Measurements from ENCODE around the gene THOP1. TPM values are rescaled to one million over a fixed set of nuclear protein-coding genes. Genes with fewer than 3 reads are reported as not detected.

Gene THOP1
- total RNA-seq, 1 donor from 2014 or later, result 101 TPM

DNA sequence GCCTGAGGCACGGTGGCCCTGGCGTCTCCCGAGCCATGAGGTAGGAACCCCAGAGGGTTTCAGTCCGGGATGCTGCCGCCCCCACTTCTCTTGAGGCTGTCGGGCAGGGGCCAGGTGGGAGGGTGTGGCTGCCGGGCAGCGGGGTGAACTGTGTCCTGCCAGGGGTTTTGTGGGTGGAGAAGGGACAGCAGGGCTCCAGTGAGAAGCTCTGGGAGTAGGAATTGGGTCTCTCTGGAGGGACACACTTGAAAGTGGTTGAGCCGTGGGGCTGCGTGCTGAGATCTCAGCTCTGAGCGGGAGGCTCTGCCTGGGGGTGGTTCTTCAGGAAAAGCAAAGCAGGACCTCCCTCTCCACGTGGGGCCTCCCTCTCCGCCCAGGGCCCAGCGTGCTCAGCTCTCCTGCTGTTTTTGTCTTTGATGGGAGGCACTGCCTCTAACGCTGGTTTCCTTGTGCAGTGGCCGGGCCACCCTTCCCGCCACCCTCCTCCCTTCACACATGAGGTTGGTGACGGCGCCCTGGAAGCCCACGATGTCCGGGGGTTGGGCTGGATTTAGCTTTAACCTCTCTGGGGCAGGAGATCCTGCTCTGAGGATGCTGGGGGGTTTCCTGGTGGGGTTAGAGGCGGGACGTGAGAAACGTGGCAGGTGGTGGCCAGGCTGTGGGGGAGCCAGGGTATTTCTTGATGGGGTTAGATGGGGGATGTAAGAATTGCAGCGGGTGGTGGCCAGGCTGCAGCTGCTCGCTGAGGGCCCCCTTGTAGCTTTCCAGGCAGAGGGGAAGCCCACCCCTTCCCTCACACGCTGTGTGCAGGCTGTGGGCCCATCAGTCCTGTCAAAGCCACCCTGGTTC, 19.1 kb downstream of the THOP1 start:
- DNase-seq, result no peak

- no peak for DNase-seq
These were observed 20.1 kb downstream of the THOP1 start for GRCh38 chr19:2805261-2805900.

- no peak for DNase-seq
These were observed 20.8 kb downstream of the THOP1 start for GRCh38 chr19:2805991-2806649.

GRCh38 chr19:2806736-2807378, 21.6 kb downstream of the THOP1 start:
- DNase-seq, result no peak

GRCh38 chr19:2807379-2808128, 22.3 kb downstream of the THOP1 start:
- no peak for DNase-seq

DNA sequence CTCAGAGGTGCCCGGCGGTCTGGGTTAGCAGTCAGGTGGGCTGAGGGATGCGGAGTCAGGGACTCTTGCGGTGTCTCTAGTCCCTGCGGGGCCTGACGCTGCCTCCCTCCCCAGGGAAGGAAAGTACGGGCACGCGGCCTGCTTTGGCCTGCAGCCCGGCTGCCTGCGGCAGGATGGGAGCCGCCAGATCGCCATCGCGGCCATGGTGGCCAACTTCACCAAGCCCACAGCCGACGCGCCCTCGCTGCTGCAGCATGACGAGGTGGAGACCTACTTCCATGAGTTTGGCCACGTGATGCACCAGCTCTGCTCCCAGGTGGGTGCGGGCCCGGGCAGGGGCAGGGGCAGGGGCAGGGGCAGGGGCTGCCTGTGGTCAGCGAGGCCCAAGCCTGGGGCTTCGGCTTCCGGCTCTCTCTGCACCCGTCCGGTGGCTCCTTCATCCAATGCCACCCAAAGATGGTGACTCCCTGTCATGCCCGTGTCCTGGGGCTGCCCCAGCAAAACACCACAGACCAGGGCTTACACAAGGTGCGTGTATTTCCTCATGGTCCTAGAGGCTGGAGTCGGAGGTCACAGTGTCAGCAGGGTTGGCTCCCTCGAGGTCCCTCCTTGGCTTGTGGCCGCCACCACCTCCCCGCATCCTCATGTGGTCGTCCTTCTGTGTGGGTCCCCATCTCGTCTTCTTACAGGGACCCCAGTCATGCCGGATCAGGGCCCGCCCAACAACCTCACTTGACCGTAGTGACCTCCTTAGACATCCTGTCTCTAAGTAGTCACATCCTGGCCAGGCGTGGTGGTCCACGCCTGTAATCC, 23.0 kb downstream of the THOP1 start:
- no peak for DNase-seq

- no peak for DNase-seq
These were observed 24.3 kb downstream of the THOP1 start for GRCh38 chr19:2809387-2810140.

DNA sequence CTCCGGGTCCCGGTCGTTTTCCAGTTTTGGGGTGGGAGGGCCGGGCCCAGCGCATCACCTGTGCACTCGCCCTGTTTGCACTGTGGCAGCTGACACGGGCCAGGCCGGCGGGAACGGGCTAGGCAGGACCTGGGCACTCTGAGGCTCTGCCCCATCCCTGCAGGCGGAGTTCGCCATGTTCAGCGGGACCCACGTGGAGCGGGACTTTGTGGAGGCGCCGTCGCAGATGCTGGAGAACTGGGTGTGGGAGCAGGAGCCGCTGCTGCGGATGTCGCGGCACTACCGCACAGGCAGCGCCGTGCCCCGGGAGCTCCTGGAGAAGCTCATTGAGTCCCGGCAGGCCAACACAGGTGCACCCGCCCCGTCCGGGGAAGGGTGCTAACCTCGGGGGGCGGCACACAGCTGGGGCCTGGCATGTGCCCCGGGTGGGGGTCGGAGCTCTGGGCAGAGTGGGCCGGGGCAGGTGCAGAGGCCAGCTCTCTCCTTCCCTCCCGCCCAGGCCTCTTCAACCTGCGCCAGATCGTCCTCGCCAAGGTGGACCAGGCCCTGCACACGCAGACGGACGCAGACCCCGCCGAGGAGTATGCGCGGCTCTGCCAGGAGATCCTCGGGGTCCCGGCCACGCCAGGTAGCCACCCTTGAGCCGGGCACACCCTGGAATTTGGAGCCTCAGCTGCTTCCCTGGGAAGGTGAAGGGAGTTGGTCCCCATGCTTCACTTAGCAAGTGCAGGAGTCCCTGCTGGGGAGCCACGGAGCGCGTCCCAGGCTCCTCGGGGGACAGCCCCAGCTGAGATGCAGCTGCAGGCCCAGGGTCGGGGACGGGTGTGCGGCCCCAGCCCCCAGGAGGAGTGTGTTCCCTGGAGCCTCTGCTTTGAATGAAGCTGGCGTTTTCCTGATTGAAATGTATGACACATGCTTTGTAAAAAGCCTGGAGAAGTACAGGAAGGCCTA, 25.1 kb downstream of the THOP1 start:
- no peak for DNase-seq

GRCh38 chr19:2811221-2811722, 26.0 kb downstream of the THOP1 start:
- DNase-seq, result no peak

DNA sequence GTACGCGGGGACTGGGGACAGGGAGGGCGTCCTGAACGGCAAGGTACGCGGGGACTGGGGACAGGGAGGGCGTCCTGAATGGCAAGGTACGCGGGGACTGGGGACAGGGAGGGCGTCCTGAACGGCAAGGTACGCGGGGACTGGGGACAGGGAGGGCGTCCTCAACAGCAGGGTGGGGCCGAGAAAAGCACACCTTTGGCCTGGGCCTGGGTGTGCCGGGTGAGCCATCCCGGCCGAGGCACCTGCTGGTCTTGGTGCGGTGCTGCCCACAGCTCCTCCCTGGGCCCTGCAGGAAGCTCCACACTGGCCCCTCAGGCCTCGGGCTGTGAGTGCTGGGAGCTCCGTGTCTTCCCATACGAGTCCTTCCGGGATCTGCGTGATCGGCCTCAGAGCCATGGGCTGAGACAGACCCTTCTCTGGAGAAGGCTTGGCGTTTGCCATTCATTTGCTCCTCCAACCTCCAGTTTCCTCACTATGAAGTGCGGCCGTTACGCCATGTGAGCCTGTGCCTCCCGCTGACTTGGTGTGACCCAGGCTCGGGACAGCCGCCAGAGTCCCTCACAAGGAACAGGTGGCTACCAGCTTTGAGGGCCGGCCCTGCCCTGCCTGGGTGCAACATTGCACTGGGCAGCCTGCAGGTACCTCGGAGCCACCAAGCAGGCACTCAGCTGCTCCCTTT, 26.6 kb downstream of the THOP1 start:
- no peak for DNase-seq

DNA sequence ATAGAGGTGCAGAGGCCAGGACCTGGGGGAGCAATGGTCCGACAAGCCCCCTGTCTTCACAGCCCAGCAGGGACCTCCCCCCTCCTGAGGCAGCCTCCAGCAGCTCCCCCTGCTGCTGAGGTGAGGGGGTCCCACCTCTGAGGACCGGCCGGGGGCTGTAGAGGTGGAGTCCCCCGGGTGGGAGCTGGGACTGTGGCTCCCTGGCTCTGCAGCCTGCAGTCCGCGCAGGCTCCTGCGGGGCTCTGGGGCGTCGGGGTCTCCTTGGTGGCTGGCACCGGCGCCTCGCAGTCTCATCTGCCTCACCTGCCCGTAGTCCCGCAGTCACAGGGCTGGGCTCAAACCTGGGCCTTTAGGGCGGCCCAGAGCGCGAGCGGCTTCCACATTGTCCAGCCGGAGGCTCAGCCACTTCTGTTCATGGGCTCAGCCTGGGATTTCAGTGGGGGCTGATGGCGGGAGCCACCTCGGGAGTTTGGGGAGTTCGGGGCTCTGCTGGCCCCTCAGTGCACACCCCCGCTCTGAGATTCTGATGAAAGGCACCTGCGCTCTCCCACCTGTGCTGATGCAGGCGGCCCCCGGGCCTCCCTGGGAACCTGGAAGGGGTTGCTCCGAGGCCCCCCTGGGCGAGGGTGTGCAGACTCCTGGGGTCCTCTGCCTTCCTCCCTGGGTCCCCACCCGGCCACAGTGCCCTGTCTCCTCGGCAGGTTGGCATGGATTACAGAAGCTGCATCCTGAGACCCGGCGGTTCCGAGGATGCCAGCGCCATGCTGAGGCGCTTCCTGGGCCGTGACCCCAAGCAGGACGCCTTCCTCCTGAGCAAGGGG, 27.3 kb downstream of the THOP1 start:
- DNase-seq, result no peak

DNA sequence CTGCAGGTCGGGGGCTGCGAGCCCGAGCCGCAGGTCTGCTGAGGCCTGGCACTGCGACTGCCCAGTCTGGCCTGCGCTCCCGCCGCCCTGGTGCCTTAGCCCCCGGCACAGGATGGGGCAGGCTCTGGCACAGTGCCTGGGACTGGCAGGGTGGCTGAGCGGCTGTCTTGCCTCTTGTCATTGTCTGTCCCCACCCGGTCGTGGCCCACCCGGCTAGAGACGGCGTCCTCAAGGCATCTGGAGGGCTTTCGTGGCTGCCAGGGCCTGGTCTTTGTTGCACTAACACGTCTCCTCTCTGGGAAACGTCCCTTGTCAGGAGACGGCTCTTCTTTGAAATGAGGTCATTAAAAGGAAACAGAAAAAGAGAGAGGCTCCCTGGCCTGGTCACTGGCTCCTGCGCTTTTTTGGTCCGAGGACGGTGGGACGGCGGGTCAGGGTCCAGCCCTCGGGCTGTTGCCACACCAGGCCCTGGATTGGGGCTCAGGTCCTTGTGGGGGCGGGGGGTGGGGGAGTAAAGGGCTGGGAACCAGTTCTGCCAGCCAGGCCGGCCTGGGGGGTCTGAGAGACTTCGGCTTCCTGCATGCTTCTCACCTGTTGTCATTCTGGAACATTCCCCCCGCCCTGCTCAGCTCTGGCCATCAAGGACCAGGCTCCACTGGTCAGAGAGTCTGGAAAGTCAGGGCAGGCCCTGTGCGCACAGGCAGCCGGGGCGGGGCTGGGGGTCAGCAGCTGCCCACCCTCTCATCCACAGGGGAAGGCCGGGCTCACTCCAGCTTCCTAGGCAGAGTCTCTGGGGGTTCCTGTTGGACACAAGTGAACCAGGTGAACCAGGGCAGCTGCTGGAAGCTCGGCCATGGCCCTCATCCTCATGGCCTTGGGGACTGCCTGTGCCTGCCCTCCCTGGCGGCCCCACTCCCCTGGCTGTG, 28.2 kb downstream of the THOP1 start:
- DNase-seq, result no peak

- DNase-seq, result no peak
These were observed 29.1 kb downstream of the THOP1 start for GRCh38 chr19:2814426-2814825.

GRCh38 chr19:2815191-2815614, 29.9 kb downstream of the THOP1 start:
- no peak for DNase-seq

DNA sequence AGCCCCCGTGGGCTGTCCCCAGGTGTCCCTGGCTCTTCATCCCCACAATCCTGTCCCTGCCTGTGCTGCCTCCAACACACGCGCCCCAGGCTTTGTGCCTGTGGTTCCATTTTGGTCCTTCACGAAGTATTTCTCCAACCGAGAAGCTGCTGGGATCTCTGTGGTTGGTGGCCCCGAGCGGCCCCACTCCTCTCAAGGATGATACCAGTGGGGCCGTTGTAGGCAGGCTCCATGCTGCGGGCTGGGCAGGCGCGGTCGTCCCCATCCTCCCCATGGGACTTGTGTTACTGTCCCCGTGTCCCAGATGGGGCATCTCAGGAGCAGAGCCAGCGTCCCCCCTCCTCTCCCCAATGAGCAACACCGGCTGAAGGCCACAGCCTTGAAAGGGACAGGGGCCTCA, 30.6 kb downstream of the THOP1 start:
- DNase-seq, result no peak

GRCh38 chr19:2816641-2817040, 31.3 kb downstream of the THOP1 start:
- no peak for DNase-seq

All from tongue (tissue), 2 donors.